Measurements from ENCODE around the gene ERV3-1. TPM values are rescaled to one million over a fixed set of nuclear protein-coding genes. Genes with fewer than 3 reads are reported as not detected.

ERV3-1 gene
- total RNA-seq, 2 donors from 2014 or later: 3.5 to 5.7 TPM

DNA sequence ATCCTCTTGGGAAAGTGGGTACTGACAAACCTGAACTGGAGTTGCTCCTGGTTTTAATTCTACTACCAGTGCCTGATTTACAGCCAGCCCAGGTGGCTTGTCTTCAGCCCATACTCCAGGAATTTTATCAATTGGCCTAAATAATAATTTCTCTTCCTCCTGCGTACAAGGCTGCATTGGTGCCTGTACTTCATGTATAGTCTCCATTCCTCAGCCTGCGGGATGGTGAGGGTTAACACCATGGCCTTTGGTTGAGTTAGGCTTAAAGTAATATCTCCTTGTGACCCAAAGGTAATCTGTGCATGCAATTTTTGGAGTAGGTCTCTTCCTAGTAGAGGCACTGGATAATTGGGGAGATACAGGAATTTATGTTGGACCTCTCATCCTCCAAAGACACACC, 10.2 kb downstream of the ERV3-1 start:
- Histone ChIP-seq H3K4me1 (peaks cover 0 to 3% of the 10 kb centered on the region in 2 donors), H3K27me3 (no peaks in the 10 kb centered on the region), H3K9me3 (peaks cover 0 to 7% of the 10 kb centered on the region in 2 donors), H3K4me3 (no peak overlapping the region), H3K36me3 (peaks cover 15% of the 10 kb centered on the region), H3K27ac (no peak overlapping the region)
- TF ChIP-seq, protein P1, sequence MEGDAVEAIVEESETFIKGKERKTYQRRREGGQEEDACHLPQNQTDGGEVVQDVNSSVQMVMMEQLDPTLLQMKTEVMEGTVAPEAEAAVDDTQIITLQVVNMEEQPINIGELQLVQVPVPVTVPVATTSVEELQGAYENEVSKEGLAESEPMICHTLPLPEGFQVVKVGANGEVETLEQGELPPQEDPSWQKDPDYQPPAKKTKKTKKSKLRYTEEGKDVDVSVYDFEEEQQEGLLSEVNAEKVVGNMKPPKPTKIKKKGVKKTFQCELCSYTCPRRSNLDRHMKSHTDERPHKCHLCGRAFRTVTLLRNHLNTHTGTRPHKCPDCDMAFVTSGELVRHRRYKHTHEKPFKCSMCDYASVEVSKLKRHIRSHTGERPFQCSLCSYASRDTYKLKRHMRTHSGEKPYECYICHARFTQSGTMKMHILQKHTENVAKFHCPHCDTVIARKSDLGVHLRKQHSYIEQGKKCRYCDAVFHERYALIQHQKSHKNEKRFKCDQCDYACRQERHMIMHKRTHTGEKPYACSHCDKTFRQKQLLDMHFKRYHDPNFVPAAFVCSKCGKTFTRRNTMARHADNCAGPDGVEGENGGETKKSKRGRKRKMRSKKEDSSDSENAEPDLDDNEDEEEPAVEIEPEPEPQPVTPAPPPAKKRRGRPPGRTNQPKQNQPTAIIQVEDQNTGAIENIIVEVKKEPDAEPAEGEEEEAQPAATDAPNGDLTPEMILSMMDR (IDR thresholded peaks at IDR 0.05): no peak
- DNase-seq (ENCODE audit: low spot score): no peak

- Histone ChIP-seq H3K27ac (no peak overlapping the region), H3K27me3 (no peaks in the 10 kb centered on the region), H3K36me3 (peaks cover 15% of the 10 kb centered on the region), H3K4me1 (peaks cover 0 to 3% of the 10 kb centered on the region in 2 donors), H3K4me3 (no peak overlapping the region), H3K9me3 (peaks cover 0 to 23% of the 10 kb centered on the region in 2 donors)
- no peak for DNase-seq (ENCODE audit: low spot score)
- TF ChIP-seq, protein P1 (IDR thresholded peaks at IDR 0.05): no peak
Observed at GRCh38 chr7:64993901-64994300, 12.6 kb downstream of the ERV3-1 start.

DNA sequence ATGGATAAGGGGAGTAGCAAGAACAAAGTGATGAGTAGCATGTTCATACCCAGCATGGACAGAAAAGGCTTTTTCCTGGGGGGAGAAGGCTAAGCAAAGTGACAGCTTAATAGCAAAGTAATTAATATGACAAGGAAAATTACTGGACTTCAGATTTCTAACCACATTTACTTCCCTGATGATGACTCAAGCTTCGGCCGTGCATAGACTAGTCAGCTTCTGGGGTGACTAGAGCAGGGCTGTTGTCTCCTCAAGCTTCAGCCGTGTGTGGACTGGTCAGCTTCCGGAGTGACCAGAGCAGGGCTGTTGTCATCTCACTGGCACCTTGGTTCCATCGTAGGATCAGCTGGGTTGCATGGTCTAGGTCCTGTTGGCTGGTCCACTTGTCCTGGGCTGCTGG, 13.5 kb downstream of the ERV3-1 start:
- Histone ChIP-seq H3K27me3 (no peaks in the 10 kb centered on the region), H3K36me3 (peaks cover 15% of the 10 kb centered on the region), H3K4me3 (no peak overlapping the region), H3K27ac (no peak overlapping the region), H3K4me1 (peaks cover 0 to 3% of the 10 kb centered on the region in 2 donors), H3K9me3 (peaks cover 0 to 23% of the 10 kb centered on the region in 2 donors)
- DNase-seq (ENCODE audit: low spot score): no peak
- TF ChIP-seq, protein P1 (IDR thresholded peaks at IDR 0.05): no peak

GRCh38 chr7:64990936-64991335, 15.6 kb downstream of the ERV3-1 start, which contains the start of gene ZNF117:
Gene ZNF117, minus strand, starts transcription at chr7:64991036.
- TF ChIP-seq, protein P1 (IDR thresholded peaks at IDR 0.05): no peak
- H3K9me3 ChIP-seq: peaks cover 0 to 30% of the 10 kb centered on the region in 2 donors

DNA sequence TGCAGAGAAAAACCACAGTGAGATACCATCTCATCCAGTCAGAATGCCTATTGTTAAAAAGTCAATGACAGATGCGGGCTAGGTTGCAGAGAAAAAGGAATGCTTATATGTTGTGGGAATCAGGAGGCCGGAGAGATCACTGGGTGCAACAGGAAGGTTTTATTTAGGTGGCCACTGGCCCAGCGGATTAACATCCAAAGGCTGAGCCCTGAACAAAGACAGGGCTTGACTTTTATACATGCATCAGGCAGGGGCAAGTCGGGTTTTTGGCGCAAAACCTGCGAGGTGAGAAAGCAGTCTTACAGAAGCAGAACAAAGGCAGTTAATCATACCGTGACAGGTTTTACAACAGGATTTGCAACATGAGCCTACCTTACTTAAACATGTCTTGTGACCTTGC, 16.3 kb downstream of the ERV3-1 start:
- no peak overlapping the region for H3K4me3 ChIP-seq
- peaks cover 0 to 30% of the 10 kb centered on the region in 2 donors for H3K9me3 ChIP-seq
- DNase-seq (ENCODE audit: low spot score): no peak
- H3K27me3 ChIP-seq: no peaks in the 10 kb centered on the region
- no peak overlapping the region for H3K27ac ChIP-seq
- H3K36me3 ChIP-seq: peaks cover 15% of the 10 kb centered on the region
- TF ChIP-seq, protein P1 (IDR thresholded peaks at IDR 0.05): no peak
- no peaks in the 10 kb centered on the region for H3K4me1 ChIP-seq

More at GRCh38 chr7:64990936-64991335, 15.6 kb downstream of the ERV3-1 start, which contains the start of gene ZNF117:
- H3K36me3 ChIP-seq: peaks cover 15% of the 10 kb centered on the region
- no peak within 1 kb of the TSS for H3K27ac ChIP-seq
- no peaks in the 10 kb centered on the region for H3K27me3 ChIP-seq
- no peak for DNase-seq (ENCODE audit: low spot score)
- no peaks in the 10 kb centered on the region for H3K4me1 ChIP-seq
- no peak within 1 kb of the TSS for H3K4me3 ChIP-seq
